Measurements from ENCODE around the gene ITPR1.

GRCh38 chr3:4604693-4605092 lies 111.5 kb downstream of the ITPR1 start:
- no peak for TF ChIP-seq POLR2A (IDR thresholded peaks at IDR 0.05)
- TF ChIP-seq CTCF (IDR thresholded peaks at IDR 0.05): no peak
